ENCODE results near the gene TTC4.

TTC4 gene

DNA sequence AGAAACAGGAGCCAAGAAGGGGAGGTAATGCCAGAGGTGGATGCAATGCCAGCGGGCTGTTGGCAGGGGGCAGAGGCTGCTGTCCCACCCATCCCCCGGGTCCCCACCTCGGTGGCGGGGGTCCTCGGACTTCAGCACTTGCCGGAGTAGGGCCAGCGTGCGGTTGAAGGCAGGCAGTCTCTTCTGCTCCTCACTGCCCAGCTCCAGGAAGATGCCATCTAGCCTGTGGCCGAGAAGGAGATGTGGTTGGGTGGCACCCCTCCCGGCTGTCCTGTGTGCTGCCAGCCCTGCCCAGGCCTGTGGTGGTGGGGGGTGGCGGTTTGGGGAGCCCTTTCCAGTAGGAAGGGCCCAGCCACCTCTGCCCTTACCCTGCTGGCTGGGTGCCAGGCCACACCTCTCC is 71.9 kb downstream of the TTC4 start:
- DNase-seq, result no peak

GRCh38 chr1:54788459-54788858 is 72.8 kb downstream of the TTC4 start:
- no peak for DNase-seq

- DNase-seq, result no peak
Observed at GRCh38 chr1:54791880-54792522, 76.3 kb downstream of the TTC4 start.

All from NCI-H2171 (cell line).